Activated CD8-positive, alpha-beta memory T cell treated with anti-CD3 and anti-CD28 coated beads, Interleukin-2, amount 10 ng/mL, durations not matched to agents 7 days and 5 days (primary cell): ENCODE results near the gene SORCS2. TPM values are rescaled to one million over a fixed set of nuclear protein-coding genes. Genes with fewer than 3 reads are reported as not detected.

Experiments used
- ATAC-seq: fragments of 150-1000 bp; cut with Tn5 transposase; one replicate; pipeline ENCODE4 v1.10.0; 2021; ENCODE audit warnings: moderate library complexity
- CTCF ChIA-PET: fragments of 350-600 bp; sonication (Branson Sonifier 250); formaldehyde crosslinking; loops from one replicate; lab custom pipeline; 2021; ENCODE audit warnings: antibody characterized with exemption; lab: Charles Lee
- DNase-seq: peaks from one replicate; pipeline ENCODE4 v3.0.0-alpha.2; 2020
- H3K27ac Mint-ChIP-seq: one replicate; pipeline ENCODE4 v1.8.0; 2021; ENCODE audit warnings: mild to moderate bottlenecking, mixed read lengths
- H3K27me3 Mint-ChIP-seq: one replicate; pipeline ENCODE4 v1.8.0; 2021; ENCODE audit warnings: mixed read lengths
- H3K36me3 Mint-ChIP-seq: one replicate; pipeline ENCODE4 v1.8.0; 2021; ENCODE audit warnings: mild to moderate bottlenecking, mixed read lengths
- H3K4me1 Mint-ChIP-seq: one replicate; pipeline ENCODE4 v1.8.0; 2021; ENCODE audit warnings: mixed read lengths
- H3K4me3 Mint-ChIP-seq: one replicate; pipeline ENCODE4 v1.8.0; 2021; ENCODE audit warnings: mild to moderate bottlenecking, moderate library complexity, mixed read lengths
- H3K9me3 Mint-ChIP-seq: one replicate; pipeline ENCODE4 v1.8.0; 2022; ENCODE audit warnings: low read depth, mixed read lengths
- total RNA-seq, 2 experiments: library from RNA; stranded (reverse); gene quantifications; one replicate each; pipeline ENCODE4 v1.2.3, GENCODE V29; 2021

The SORCS2 gene
- total RNA-seq, 2 experiments from 2014 or later: 0.05 to 0.06 TPM

DNA sequence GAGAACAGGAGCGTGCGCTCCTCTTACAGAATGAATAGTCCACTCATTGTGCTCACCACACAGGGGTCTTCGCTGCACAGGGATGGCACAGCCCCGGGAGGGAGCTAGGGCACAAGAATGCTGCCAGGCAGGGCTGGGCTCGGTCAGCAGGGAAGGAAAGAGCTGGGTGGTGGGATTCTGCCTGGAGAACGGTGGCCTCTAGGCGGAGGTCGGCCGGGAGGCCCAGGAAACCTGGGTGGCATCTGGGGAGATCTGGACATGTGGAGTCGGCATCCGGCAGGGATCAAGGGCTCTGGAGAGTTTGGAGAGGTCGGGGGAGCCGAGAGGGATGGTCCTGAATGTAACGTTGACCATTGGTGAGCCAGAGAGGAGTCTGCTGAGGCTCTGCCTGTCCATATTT, 288.9 kb downstream of the SORCS2 start:
- ATAC-seq: no peak
- Mint-ChIP-seq H3K4me1 (no peaks in the 10 kb centered on the region), H3K27ac (no peak overlapping the region), H3K9me3 (no peaks in the 10 kb centered on the region), H3K36me3 (no peaks in the 10 kb centered on the region), H3K27me3 (no peaks in the 10 kb centered on the region), H3K4me3 (no peak overlapping the region)
- CTCF ChIA-PET: no interaction called here
- no peak for DNase-seq

- CTCF ChIA-PET: no interaction called here
- Mint-ChIP-seq H3K9me3 (no peaks in the 10 kb centered on the region), H3K36me3 (no peaks in the 10 kb centered on the region), H3K4me1 (no peaks in the 10 kb centered on the region), H3K27me3 (peaks cover 14% of the 10 kb centered on the region), H3K4me3 (no peak overlapping the region), H3K27ac (no peak overlapping the region)
- ATAC-seq: no peak
- DNase-seq: no peak
Observed at GRCh38 chr4:7485096-7485495, 292.8 kb downstream of the SORCS2 start.

DNA sequence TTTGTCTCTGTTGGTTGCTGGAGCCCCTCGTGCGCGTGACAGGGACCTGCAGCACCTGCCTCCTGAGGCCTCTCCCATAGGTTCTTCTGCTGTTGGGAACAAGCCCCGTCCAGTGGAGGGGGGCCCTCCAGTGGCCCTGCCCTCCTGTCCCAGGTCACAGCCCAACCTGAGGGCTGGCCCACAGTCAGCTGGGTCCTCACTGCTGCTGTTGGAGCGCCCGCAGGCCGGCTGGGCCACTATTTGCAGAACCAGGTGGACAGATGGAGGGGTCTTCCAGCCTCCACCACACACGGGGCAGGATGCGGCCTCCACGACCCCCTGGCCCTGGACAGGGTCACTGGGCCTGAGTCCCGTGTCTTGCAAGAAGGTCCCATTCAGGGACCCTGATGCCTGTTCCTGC, 293.8 kb downstream of the SORCS2 start:
- Mint-ChIP-seq H3K4me3 (no peak overlapping the region), H3K4me1 (no peaks in the 10 kb centered on the region), H3K27ac (no peak overlapping the region), H3K27me3 (peaks cover 14% of the 10 kb centered on the region), H3K9me3 (no peaks in the 10 kb centered on the region), H3K36me3 (no peaks in the 10 kb centered on the region)
- CTCF ChIA-PET: no interaction called here
- ATAC-seq: no peak
- DNase-seq: no peak

DNA sequence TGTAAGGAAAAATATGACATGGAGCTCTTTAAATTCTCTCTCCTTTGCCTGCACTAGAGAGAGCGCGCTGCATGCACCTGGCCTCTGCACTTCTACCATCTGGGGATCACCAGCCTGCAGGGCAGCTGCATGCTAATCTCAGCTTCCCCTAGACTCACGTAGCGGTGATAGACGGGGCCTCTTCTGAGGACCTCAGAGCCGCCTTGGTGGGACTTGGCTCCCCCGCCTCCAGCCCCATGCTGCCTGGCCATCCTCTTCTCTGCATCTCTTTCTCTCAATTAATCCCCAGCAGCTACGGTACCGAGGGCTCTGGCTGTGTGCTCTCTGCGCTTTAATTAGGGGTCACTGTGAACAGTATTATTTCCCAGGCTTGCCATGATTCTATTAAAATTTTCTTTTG, 295.2 kb downstream of the SORCS2 start:
- CTCF ChIA-PET: no interaction called here

GRCh38 chr4:7487998-7488671, 295.8 kb downstream of the SORCS2 start:
- H3K9me3 Mint-ChIP-seq: no peaks in the 10 kb centered on the region
- H3K36me3 Mint-ChIP-seq: no peaks in the 10 kb centered on the region
- DNase-seq (no peak), ATAC-seq (no peak)
- H3K27me3 Mint-ChIP-seq: peaks cover 14% of the 10 kb centered on the region
- CTCF ChIA-PET: no interaction called here
- H3K27ac Mint-ChIP-seq: no peak overlapping the region
- no peak overlapping the region for H3K4me3 Mint-ChIP-seq
- no peaks in the 10 kb centered on the region for H3K4me1 Mint-ChIP-seq

More for the DNA sequence above, 295.2 kb downstream of the SORCS2 start:
- no peak for ATAC-seq
- Mint-ChIP-seq H3K27me3 (peaks cover 14% of the 10 kb centered on the region), H3K27ac (no peak overlapping the region), H3K4me3 (no peak overlapping the region), H3K9me3 (no peaks in the 10 kb centered on the region), H3K36me3 (no peaks in the 10 kb centered on the region), H3K4me1 (no peaks in the 10 kb centered on the region)
- no peak for DNase-seq

DNA sequence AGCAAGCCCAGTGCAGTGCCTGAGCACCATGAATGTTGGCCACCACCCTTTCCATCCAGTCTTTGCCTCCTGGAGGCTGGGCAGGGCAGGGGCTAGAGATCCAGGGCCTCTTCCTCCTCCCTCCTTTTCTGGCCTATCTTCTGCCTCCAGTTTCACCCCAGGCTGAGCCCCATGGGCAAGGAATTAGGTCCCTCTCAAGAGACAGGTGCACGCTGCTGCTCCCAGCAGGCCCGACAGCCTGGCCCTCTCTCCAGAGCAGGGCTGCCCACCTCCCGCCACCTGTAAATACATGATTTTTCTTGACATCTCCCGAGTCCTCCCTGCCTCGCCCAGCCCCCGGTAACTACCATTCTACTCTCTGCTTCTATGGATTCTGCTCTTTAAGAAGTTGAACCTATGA, 299.6 kb downstream of the SORCS2 start:
- ATAC-seq (no peak), DNase-seq (no peak)
- H3K36me3 Mint-ChIP-seq: no peaks in the 10 kb centered on the region
- H3K27me3 Mint-ChIP-seq: peaks cover 14% of the 10 kb centered on the region
- H3K4me3 Mint-ChIP-seq: no peak overlapping the region
- no peaks in the 10 kb centered on the region for H3K9me3 Mint-ChIP-seq
- no peaks in the 10 kb centered on the region for H3K4me1 Mint-ChIP-seq
- CTCF ChIA-PET: no interaction called here
- no peak overlapping the region for H3K27ac Mint-ChIP-seq

DNA sequence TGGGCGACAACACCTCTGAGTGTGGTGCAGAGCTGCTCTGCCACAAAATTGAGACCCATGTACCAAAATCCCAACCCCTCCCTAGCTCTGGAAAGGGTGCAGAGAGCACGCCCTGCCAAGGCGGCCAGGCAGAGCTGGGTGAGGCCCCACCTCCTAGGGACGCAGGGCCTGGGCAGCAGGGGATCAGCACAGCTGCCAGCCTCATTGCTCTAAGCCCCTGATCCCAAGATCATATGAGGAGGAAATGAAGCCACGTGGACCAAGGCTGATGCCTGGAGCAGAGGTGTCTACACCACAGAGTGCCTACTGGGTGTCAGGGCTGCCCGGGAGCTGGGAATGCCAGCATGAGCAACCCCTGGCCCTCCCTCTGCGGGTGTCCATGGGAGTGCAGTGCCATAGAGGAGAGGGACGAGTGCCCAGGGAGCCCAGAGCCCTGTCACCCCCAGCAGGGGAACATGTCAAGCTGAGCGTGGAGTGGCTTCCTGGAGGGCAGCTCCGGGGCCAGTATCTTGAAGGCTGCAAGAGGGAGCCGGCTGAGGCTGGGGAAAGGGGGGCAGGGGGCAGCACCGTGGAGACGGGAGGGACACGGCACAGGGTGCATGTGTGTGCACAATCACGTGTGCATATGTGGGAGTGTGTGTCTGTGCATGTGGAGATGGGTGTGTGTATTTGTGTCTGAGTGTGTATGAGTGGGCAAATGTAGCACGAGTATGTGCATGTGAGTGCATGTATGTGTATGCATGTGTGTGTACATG, 306.3 kb downstream of the SORCS2 start:
- H3K27ac Mint-ChIP-seq: no peak overlapping the region
- no peak overlapping the region for H3K4me3 Mint-ChIP-seq
- H3K9me3 Mint-ChIP-seq: no peaks in the 10 kb centered on the region
- CTCF ChIA-PET: interaction anchor here (0.5 kb wide), 1 partner anchor 303 kb away, joined by 3 read pairs; no protein-coding TSS in a partner anchor
- H3K36me3 Mint-ChIP-seq: no peaks in the 10 kb centered on the region
- peaks cover 4% of the 10 kb centered on the region for H3K27me3 Mint-ChIP-seq
- DNase-seq (no peak), ATAC-seq (no peak)
- H3K4me1 Mint-ChIP-seq: no peaks in the 10 kb centered on the region

DNA sequence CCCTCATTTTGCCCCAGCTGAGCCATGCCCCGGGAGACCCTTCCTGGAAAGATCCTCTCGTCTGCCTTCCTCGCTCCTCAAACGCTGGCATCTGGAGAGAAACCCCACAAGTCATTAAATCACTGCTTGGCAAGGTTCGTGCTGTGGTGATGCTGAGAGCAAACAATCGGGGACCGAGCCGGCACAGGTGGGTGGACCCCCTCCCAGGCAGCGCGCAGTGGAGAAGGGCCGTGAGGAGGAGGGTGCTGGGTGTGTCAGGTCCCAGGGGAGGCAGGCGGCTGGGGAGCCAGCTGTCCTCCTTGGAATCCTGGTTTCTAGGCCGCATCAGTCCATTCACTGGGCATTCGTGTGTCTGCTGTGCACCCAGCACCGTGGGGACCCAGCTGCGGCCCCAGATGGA, 307.3 kb downstream of the SORCS2 start:
- H3K27me3 Mint-ChIP-seq: peaks cover 4% of the 10 kb centered on the region

DNA sequence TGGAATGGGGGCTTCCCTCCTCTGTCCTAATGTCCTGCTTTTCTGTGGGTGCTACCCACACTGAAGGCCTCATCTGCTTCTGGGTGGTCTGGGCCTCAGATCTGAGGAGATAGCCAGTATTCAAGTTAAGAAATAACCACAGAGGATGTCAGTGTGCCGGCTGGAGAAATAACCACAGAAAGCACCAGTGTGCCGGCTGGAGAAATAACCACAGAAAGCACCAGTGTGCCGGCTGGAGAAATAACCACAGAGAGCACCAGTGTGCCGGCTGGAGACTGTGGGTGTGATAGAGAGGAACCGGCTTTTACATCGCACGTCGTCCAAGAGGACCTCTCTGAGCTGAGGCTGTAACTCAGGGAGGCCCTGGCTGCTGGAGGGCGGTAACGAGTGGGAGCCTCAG, 308.1 kb downstream of the SORCS2 start:
- no peak for DNase-seq
- H3K9me3 Mint-ChIP-seq: no peaks in the 10 kb centered on the region
- ATAC-seq: no peak
- no peak overlapping the region for H3K27ac Mint-ChIP-seq
- peaks cover 4% of the 10 kb centered on the region for H3K27me3 Mint-ChIP-seq
- no peaks in the 10 kb centered on the region for H3K4me1 Mint-ChIP-seq
- no peaks in the 10 kb centered on the region for H3K36me3 Mint-ChIP-seq
- CTCF ChIA-PET: no interaction called here
- no peak overlapping the region for H3K4me3 Mint-ChIP-seq

More for the DNA sequence above, 307.3 kb downstream of the SORCS2 start:
- ATAC-seq (no peak), DNase-seq (no peak)
- no peaks in the 10 kb centered on the region for H3K36me3 Mint-ChIP-seq
- no peaks in the 10 kb centered on the region for H3K4me1 Mint-ChIP-seq
- no peak overlapping the region for H3K4me3 Mint-ChIP-seq
- no peak overlapping the region for H3K27ac Mint-ChIP-seq
- CTCF ChIA-PET: no interaction called here
- H3K9me3 Mint-ChIP-seq: no peaks in the 10 kb centered on the region

DNA sequence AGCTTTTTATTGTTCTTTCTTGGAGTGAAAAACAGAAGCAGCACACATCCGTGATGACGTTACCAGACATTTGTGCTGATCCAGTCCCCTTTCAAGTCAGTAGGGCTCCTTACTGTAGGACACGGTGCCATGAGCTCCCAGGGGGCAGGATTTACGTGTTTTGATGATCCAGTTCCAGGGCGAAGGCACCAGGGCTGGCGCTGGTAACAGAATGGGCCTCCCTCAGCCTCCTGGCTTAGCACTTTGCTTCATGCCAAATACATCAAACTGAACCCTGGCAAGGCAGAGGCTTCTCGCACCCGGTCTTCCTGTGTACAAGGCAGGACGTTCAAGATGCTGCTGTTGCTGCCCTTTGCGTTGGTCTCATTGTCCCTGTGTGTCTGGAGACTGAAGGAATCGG, 309.0 kb downstream of the SORCS2 start:
- Mint-ChIP-seq H3K4me3 (no peak overlapping the region), H3K27me3 (peaks cover 4% of the 10 kb centered on the region), H3K4me1 (no peaks in the 10 kb centered on the region), H3K36me3 (no peaks in the 10 kb centered on the region), H3K27ac (no peak overlapping the region), H3K9me3 (no peaks in the 10 kb centered on the region)
- no peak for DNase-seq
- CTCF ChIA-PET: no interaction called here
- no peak for ATAC-seq

DNA sequence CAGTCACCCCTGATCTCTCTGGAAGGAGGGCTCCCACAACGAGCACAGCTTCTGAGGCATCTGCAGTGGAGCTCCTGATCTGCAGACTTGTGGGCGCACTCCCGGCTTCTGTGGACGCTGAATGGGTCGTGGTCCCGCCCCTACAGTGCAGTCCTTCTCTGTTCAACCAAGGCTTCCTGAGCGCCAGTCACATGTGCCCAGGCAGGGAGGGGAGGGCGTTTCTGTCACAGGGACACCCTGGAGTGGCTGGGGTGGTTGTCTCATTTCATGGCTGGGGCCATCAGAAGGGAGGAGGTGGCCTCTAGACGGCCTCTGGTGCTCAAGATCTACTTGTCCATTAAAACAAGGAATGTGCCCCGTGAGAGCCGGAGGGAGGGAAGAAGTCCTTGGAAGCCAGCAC, 309.5 kb downstream of the SORCS2 start:
- no peaks in the 10 kb centered on the region for H3K9me3 Mint-ChIP-seq
- ATAC-seq (no peak), DNase-seq (no peak)
- H3K27me3 Mint-ChIP-seq: peaks cover 8% of the 10 kb centered on the region
- H3K4me1 Mint-ChIP-seq: no peaks in the 10 kb centered on the region
- no peak overlapping the region for H3K4me3 Mint-ChIP-seq
- CTCF ChIA-PET: no interaction called here
- H3K36me3 Mint-ChIP-seq: no peaks in the 10 kb centered on the region
- no peak overlapping the region for H3K27ac Mint-ChIP-seq

- no peaks in the 10 kb centered on the region for H3K9me3 Mint-ChIP-seq
- no peak overlapping the region for H3K27ac Mint-ChIP-seq
- H3K27me3 Mint-ChIP-seq: peaks cover 16% of the 10 kb centered on the region
- H3K4me3 Mint-ChIP-seq: no peak overlapping the region
- H3K4me1 Mint-ChIP-seq: peaks cover 4% of the 10 kb centered on the region
- no peaks in the 10 kb centered on the region for H3K36me3 Mint-ChIP-seq
- no peak for ATAC-seq
- DNase-seq: no peak
- CTCF ChIA-PET: no interaction called here
Observed at GRCh38 chr4:7503559-7504249, 311.4 kb downstream of the SORCS2 start.

DNA sequence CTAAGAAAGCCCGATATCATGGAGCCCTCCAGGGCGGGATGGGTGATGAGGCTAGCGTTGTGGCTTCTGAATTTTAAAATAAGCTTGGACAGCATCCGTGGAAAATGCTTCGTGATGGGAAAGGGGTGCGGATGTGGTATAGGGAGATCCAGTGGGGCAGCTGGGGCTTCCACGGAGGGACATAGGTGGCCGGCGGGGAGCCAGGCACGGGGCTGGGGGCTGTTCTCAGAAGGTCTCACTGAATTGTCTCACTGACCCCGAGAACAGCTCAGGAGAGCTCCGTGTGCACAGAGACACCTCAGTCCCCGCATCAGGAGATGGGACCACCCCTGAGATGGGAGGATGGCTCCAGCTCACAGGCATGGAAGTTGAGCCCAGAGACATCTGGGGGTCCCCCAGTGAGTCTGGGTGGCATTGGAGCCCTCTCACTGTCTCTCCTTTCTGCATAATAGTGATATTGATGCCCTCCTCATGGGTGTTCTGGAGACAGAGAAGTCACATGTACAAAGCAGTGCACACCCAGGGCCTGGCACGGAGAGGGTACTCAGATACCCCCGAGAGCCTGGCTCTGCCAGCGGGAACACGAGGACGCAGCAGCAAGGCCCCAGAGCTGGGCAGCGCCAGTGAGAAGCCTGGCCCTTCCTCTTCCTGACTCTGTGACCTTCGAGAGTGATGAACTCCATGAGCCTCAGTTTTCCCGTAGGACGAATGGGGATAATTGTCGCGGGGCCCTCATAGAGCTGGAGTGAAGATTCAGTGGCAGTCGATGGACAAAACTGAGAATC, 313.0 kb downstream of the SORCS2 start:
- DNase-seq (no peak), ATAC-seq (no peak)
- CTCF ChIA-PET: no interaction called here
- H3K9me3 Mint-ChIP-seq: no peaks in the 10 kb centered on the region
- H3K27ac Mint-ChIP-seq: no peak overlapping the region
- peaks cover 4% of the 10 kb centered on the region for H3K4me1 Mint-ChIP-seq
- peaks cover 20% of the 10 kb centered on the region for H3K27me3 Mint-ChIP-seq
- H3K36me3 Mint-ChIP-seq: no peaks in the 10 kb centered on the region
- H3K4me3 Mint-ChIP-seq: no peak overlapping the region
